KMS-11 (cell line): Measurements from ENCODE around the gene SLC2A4RG.
A peak's percentile ranks its signal among the peaks of the same experiment; 100 is the strongest.
"Not testable (repeated sequence)": the region's sequence is repeated elsewhere in the genome, so short reads cannot be mapped to it uniquely, and the experiment has no call there.

ENCODE experiments used
- H2AFZ ChIP-seq: fragments of 200-600 bp; sonication (generic); 2 replicates; pipeline ENCODE4 v1.6.1; 2016; ENCODE audit warnings: antibody characterized with exemption, mixed run types, low read depth
- H3K27ac ChIP-seq: fragments of 200-600 bp; sonication (generic); 2 replicates; pipeline ENCODE4 v1.6.1; 2016; ENCODE audit warnings: mild to moderate bottlenecking, mixed run types
- H3K27me3 ChIP-seq: fragments of 200-600 bp; sonication (generic); 2 replicates; pipeline ENCODE4 v1.6.1; 2017; ENCODE audit warnings: mild to moderate bottlenecking, low read depth, mixed run types, moderate library complexity; ENCODE audit not compliant: insufficient read depth
- H3K36me3 ChIP-seq: fragments of 200-600 bp; sonication (generic); 2 replicates; pipeline ENCODE4 v1.6.1; 2017; ENCODE audit warnings: mild to moderate bottlenecking, mixed run types; ENCODE audit not compliant: insufficient read depth
- H3K4me1 ChIP-seq: fragments of 200-600 bp; sonication (generic); 2 replicates; pipeline ENCODE4 v1.6.1; 2016; ENCODE audit warnings: mild to moderate bottlenecking, low read depth, mixed run types; ENCODE audit not compliant: poor library complexity, severe bottlenecking
- H3K4me2 ChIP-seq: fragments of 200-600 bp; sonication (generic); 2 replicates; pipeline ENCODE4 v1.7.0; 2016; ENCODE audit warnings: mild to moderate bottlenecking, mixed run types
- H3K4me3 ChIP-seq: fragments of 200-600 bp; sonication (generic); IDR thresholded peaks from 2 replicates; pipeline ENCODE4 v1.6.1; 2017; ENCODE audit warnings: low read depth, low read length, mixed read lengths; ENCODE audit not compliant: insufficient read depth
- H3K79me2 ChIP-seq: fragments of 200-600 bp; sonication (generic); 2 replicates; pipeline ENCODE4 v1.6.1; 2016; ENCODE audit warnings: low read depth, mixed run types; ENCODE audit not compliant: insufficient read depth
- H3K9ac ChIP-seq: fragments of 200-600 bp; sonication (generic); 2 replicates; pipeline ENCODE4 v1.6.1; 2016; ENCODE audit warnings: mild to moderate bottlenecking, mixed run types
- H4K20me1 ChIP-seq: fragments of 200-600 bp; sonication (generic); 2 replicates; pipeline ENCODE4 v1.6.1; 2016; ENCODE audit warnings: mild to moderate bottlenecking, mixed run types; ENCODE audit not compliant: insufficient read depth
- CTCF ChIP-seq: fragments of 200-600 bp; sonication (generic); conservative IDR thresholded peaks from 2 replicates; pipeline ENCODE4 v1.6.1; 2017; ENCODE audit warnings: low read depth, mild to moderate bottlenecking, antibody characterized with exemption, low read length, moderate library complexity, mixed read lengths

Gene SLC2A4RG

GRCh38 chr20:63714858-63715257 is 24.7 kb upstream of the SLC2A4RG start:
- H3K36me3 ChIP-seq, result peaks cover 16% of the 10 kb centered on the region; the same call in 1 of the 2 replicates
- H2AFZ ChIP-seq, result no peak overlapping the region
- no peaks in the 10 kb centered on the region for H3K4me1 ChIP-seq
- H3K27ac ChIP-seq, result no peak overlapping the region
- no peak overlapping the region for H3K4me2 ChIP-seq
- no peaks in the 10 kb centered on the region for H3K27me3 ChIP-seq
- no peak overlapping the region for H3K9ac ChIP-seq
- TF ChIP-seq CTCF, result no peak
- H3K79me2 ChIP-seq, result peaks cover 38% of the 10 kb centered on the region; the same call in 1 of the 2 replicates
- H4K20me1 ChIP-seq, result no peaks in the 10 kb centered on the region
- H3K4me3 ChIP-seq, result no peak overlapping the region

- Histone ChIP-seq H3K79me2 (peaks cover 15% of the 10 kb centered on the region; the same call in 1 of the 2 replicates), H3K4me2 (no peak overlapping the region), H3K36me3 (peaks cover 16% of the 10 kb centered on the region; the same call in 1 of the 2 replicates)
Observed at GRCh38 chr20:63718996-63719395, 20.6 kb upstream of the SLC2A4RG start.

GRCh38 chr20:63722967-63723622 is 16.5 kb upstream of the SLC2A4RG start:
- H3K27ac ChIP-seq, H3K36me3 ChIP-seq, H2AFZ ChIP-seq, H3K27me3 ChIP-seq, H4K20me1 ChIP-seq, H3K4me2 ChIP-seq, H3K4me3 ChIP-seq, H3K9ac ChIP-seq: not testable (repeated sequence)
- Histone ChIP-seq H3K4me1 (peaks cover 19% of the 10 kb centered on the region), H3K79me2 (peaks cover 18% of the 10 kb centered on the region; the same call in 1 of the 2 replicates)

More at GRCh38 chr20:63718996-63719395, 20.6 kb upstream of the SLC2A4RG start:
- no peaks in the 10 kb centered on the region for H3K27me3 ChIP-seq
- no peak overlapping the region for H2AFZ ChIP-seq
- no peaks in the 10 kb centered on the region for H4K20me1 ChIP-seq
- H3K9ac ChIP-seq, result no peak overlapping the region
- H3K4me1 ChIP-seq, result no peaks in the 10 kb centered on the region
- H3K4me3 ChIP-seq, result no peak overlapping the region
- H3K27ac ChIP-seq, result no peak overlapping the region
- no peak for TF ChIP-seq CTCF

GRCh38 chr20:63730189-63730733 is 9.3 kb upstream of the SLC2A4RG start:
- Histone ChIP-seq H3K9ac (peak overlapping the region; percentile 50; the same call in 1 of the 2 replicates), H3K27ac (peak overlapping the region; percentile 98), H3K4me2 (peak overlapping the region; percentile 72), H3K79me2 (peaks cover 26% of the 10 kb centered on the region), H3K4me1 (peaks cover 74% of the 10 kb centered on the region)
- H3K36me3 ChIP-seq, H4K20me1 ChIP-seq, H3K27me3 ChIP-seq, H2AFZ ChIP-seq, H3K4me3 ChIP-seq: not testable (repeated sequence)

GRCh38 chr20:63731410-63731809 is 8.2 kb upstream of the SLC2A4RG start:
- peak overlapping the region; percentile 70 for H3K4me2 ChIP-seq
- H3K4me3 ChIP-seq, result no peak overlapping the region
- H3K4me1 ChIP-seq, result peaks cover 82% of the 10 kb centered on the region
- peaks cover 23% of the 10 kb centered on the region for H3K79me2 ChIP-seq
- TF ChIP-seq CTCF, result no peak
- H3K36me3 ChIP-seq, result no peaks in the 10 kb centered on the region
- H3K9ac ChIP-seq, result no peak overlapping the region
- H2AFZ ChIP-seq, result no peak overlapping the region
- H3K27me3 ChIP-seq, result no peaks in the 10 kb centered on the region
- H4K20me1 ChIP-seq, result no peaks in the 10 kb centered on the region
- H3K27ac ChIP-seq, result peak overlapping the region; percentile 98
